Stimulated activated CD4-positive, alpha-beta T cell treated with anti-CD3 and anti-CD28 coated beads, Interleukin-4, amount 100 ng/mL, for 48 hours (primary cell): ENCODE results near the gene SNRPN.
"Not testable (repeated sequence)": the region's sequence is repeated elsewhere in the genome, so short reads cannot be mapped to it uniquely, and the experiment has no call there.

Experiments used
- DNase-seq, 2 donors: peaks; one replicate each; pipeline ENCODE4 v3.0.0-alpha.2; 2020; ENCODE audit warnings: low read depth in 2 of 2

Gene SNRPN

DNA sequence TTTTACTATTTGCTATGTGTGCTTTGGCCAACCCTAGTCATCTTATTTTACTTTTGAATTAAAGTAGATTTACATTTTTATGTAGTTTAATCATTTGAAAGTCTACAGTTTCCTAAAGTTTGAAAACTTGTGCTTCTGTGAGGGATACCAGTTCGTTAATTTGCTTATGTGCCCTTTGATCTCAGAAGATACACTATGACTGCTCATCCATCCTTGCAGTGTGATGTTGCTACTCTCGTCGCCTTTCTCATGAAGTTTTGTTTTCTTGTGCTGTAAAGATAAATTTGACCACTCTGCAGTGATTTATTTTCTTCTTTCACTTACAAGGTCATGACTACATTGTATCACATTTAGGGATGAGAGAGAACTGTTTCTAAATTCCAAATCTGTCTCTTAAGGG lies 16.3 kb downstream of the SNRPN start:
- no peak for DNase-seq

DNA sequence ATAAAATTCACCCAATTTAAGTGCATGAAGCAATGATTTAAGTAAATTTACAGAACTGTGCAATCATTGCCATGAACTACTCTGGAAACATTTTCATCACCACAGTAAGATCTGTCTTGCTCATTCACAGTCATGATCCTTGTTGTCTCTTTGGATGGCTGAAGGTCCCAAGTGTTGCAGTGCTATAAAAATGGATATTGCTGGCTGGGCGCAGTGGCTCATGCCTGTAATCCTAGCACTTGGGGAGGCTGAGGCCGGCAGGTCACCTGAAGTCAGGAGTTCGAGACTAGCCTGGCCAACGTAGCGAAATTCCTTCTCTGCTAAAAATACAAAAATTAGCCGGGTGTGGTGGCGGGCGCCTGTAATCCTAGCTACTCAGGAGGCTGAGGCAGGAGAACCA lies 17.0 kb downstream of the SNRPN start:
- no peak for DNase-seq

DNA sequence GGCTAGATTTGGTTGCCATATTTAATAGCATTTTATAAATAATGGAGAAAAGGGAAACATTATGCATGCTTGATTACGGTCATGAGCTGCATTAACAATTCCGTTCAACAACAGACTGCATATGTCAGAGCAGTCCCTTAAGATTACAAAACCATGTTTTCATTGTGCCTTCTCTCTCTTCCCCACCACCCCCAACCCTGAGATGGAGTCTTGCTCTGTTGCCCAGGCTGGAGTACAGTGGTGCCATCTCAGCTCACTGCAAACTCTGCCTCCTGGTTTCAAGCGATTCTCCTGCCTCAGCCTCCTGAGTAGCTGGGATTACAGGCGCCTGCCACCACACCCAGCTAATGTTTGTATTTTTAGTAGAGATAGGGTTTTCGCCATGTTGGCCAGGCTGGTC lies 17.9 kb downstream of the SNRPN start:
- DNase-seq, result not testable (repeated sequence)

DNA sequence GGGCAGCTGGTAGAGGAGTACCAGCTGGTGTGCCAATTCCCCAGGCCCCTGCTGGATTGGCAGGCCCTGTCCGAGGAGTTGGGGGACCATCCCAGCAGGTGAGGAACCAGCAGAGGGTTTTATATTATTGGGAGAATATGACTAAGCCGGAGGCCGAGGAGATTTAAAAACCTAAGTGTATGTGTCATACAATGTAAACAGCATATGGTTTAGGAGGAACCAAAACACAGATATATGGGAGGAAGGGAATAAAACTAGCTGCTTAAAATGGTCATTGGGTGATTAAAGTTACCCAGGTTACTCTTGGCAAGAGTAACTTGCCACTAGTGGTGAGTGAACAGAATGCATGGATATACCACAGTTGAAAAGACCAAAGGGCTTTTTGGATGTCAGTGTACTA lies 22.1 kb downstream of the SNRPN start:
- DNase-seq, result no peak

DNA sequence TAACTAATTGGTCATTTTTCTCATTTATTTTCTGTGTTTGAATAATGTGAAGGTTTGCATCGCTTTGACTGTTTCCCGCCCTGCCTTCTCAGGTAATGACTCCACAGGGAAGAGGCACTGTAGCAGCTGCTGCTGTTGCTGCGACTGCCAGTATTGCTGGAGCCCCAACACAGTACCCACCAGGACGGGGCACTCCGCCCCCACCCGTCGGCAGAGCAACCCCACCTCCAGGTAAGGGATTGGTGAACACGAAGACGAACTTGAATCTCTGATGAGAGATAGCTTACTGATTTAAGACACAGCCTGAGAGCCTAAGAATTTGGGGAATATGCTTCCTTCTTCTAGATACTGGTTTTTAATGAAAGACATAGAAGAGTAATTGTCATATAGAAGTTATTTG lies 22.9 kb downstream of the SNRPN start:
- no peak for DNase-seq

DNA sequence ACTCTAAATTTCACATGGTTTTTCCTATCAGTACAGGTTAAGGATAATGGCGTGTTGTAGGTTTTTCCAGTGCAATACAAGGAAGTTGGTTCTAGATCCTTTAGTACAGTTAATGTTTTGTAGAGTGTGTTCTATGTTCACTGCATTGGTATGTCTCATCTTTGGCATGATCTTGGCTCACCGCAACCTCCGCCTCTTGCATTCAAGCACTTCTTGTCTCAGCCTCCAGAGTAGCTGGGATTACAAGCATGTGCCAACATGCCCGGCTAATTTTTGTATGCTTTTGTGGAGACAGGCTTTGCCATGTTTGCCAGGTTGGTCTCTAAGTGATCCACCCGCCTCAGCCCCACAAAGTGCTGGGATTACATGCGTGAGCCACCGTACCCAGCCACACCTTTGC lies 30.4 kb downstream of the SNRPN start:
- no peak for DNase-seq

DNA sequence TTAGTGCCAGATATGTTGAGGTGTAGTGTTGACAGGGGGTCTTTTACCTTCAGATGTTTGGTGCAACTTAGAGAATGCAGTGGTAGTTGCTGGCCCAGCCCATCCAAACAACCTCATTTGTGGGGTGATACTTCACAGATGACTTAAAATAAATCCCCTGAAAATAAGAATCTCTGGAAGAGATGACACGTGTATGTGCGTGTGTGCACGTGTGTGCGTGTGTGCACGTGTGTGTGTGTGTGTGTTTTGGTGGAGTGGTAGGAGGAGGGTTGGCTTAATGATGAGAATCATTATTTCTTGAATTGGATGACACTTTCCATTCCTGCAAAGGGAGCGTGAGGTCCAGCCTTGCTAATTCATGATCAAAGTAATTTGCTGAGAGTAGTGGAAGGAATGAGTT lies 31.9 kb downstream of the SNRPN start:
- DNase-seq, result no peak

DNA sequence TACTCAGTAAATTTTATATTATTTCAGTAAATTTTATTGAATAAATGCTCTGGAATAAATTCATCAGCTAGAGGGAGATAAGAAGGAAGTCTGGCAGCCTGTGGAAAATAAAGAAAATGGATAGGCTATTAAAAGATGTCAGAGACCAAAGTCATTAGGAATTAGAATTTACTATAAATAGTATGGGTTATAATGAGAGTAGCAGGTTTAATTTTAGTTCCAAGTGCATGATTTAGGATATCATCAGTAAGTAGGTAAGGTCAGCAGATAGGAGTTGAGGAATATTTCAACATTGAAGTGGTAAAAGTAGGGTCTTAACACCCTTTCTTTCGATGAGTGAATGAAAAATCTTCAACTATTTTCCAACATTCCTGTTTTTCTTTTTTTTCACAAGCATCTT lies 64.6 kb downstream of the SNRPN start:
- DNase-seq, result no peak

DNA sequence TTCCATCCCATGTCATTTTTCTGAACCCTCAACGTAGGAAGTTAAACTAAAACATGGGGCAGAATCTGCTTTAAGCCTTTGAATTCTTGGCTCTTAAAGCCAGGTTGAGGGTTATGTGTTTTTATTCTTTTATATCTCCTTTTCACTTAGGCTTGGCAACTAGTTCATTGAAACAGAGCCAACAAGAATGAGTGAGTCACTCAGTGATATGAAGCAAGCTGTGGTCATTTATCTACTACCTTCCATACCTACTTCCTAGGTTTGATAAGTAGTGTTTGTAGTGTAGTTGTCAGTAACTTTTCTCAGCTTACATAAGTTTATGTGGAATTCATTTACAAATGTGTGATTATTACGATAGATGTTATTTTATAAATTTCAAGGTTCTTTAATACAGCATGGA lies 67.4 kb downstream of the SNRPN start:
- no peak for DNase-seq
